DOHH2 (cell line): Measurements from ENCODE around the gene DOCK4.

Experiments used
- H3F3A ChIP-seq: fragments of 200-600 bp; sonication (generic), shearing (Covaris generic); 2 replicates; pipeline ENCODE4 v1.6.0; 2016; ENCODE audit warnings: antibody characterized with exemption, mild to moderate bottlenecking; ENCODE audit not compliant: control insufficient read depth, insufficient read depth
- H3K27ac ChIP-seq: fragments of 200-600 bp; sonication (generic); 2 replicates; pipeline ENCODE4 v1.5.1; 2014; ENCODE audit warnings: low read depth, mild to moderate bottlenecking, low read length, moderate library complexity
- H3K27me3 ChIP-seq: fragments of 200-600 bp; sonication (generic); 2 replicates; pipeline ENCODE4 v1.6.1; 2014; ENCODE audit warnings: mild to moderate bottlenecking, low read length, mixed read lengths; ENCODE audit not compliant: control insufficient read depth
- H3K36me3 ChIP-seq: fragments of 200-600 bp; sonication (generic); 2 replicates; pipeline ENCODE4 v1.6.1; 2014; ENCODE audit warnings: mild to moderate bottlenecking, low read length, moderate library complexity, mixed read lengths; ENCODE audit not compliant: control insufficient read depth
- H3K4me1 ChIP-seq: fragments of 200-600 bp; sonication (generic); 2 replicates; pipeline ENCODE4 v1.6.1; 2014; ENCODE audit warnings: mild to moderate bottlenecking, low read length, mixed read lengths; ENCODE audit not compliant: control insufficient read depth
- H3K4me2 ChIP-seq: fragments of 200-600 bp; sonication (generic); 2 replicates; pipeline ENCODE4 v1.6.0; 2014; ENCODE audit warnings: mild to moderate bottlenecking, low read length, moderate library complexity
- H3K4me3 ChIP-seq: fragments of 200-600 bp; sonication (generic); 2 replicates; pipeline ENCODE4 v1.5.1; 2014; ENCODE audit warnings: mild to moderate bottlenecking, low read length, mixed read lengths
- H3K79me2 ChIP-seq: fragments of 200-600 bp; sonication (generic); 2 replicates; pipeline ENCODE4 v1.6.1; 2014; ENCODE audit warnings: mild to moderate bottlenecking, low read length, mixed read lengths; ENCODE audit not compliant: control insufficient read depth
- H3K9me2 ChIP-seq: fragments of 200-600 bp; sonication (generic); replicated peaks from 2 replicates; pipeline ENCODE4 v1.6.1; 2014; ENCODE audit warnings: mild to moderate bottlenecking, low read length, mixed read lengths; ENCODE audit not compliant: control insufficient read depth
- H3K9me3 ChIP-seq: fragments of 200-600 bp; sonication (generic); 2 replicates; pipeline ENCODE4 v1.6.1; 2014; ENCODE audit warnings: antibody characterized with exemption, low read length, mixed read lengths; ENCODE audit not compliant: control insufficient read depth, insufficient read depth
- H4K20me1 ChIP-seq: fragments of 200-600 bp; sonication (generic); 2 replicates; pipeline ENCODE4 v1.6.0; 2014; ENCODE audit warnings: low read depth, mild to moderate bottlenecking, antibody characterized with exemption, low read length, moderate library complexity; ENCODE audit not compliant: control insufficient read depth, insufficient read depth
- EZH2phosphoT487 ChIP-seq: fragments of 200-600 bp; sonication (generic); IDR thresholded peaks from 2 replicates; pipeline ENCODE4 v1.6.1; 2017; ENCODE audit warnings: borderline replicate concordance, mild to moderate bottlenecking, antibody characterized with exemption, low read length, moderate library complexity, mixed read lengths
- TF ChIP-seq, protein P1 (sequence below): fragments of 200-600 bp; sonication (generic); IDR thresholded peaks from one replicate; pipeline ENCODE4 v1.5.1; 2014; ENCODE audit warnings: antibody characterized with exemption, mild to moderate bottlenecking, low read depth, low read length; ENCODE audit not compliant: poor library complexity, severe bottlenecking

Gene DOCK4

GRCh38 chr7:112188257-112188656, 17.9 kb downstream of the DOCK4 start:
- Histone ChIP-seq H3F3A (no peaks in the 10 kb centered on the region), H3K4me2 (no peak overlapping the region), H3K36me3 (no peaks in the 10 kb centered on the region), H4K20me1 (no peaks in the 10 kb centered on the region), H3K27ac (no peak overlapping the region), H3K4me3 (no peak overlapping the region), H3K79me2 (no peaks in the 10 kb centered on the region), H3K4me1 (no peaks in the 10 kb centered on the region), H3K9me2 (no peaks in the 10 kb centered on the region), H3K9me3 (no peaks in the 10 kb centered on the region), H3K27me3 (peaks cover 30% of the 10 kb centered on the region)
- TF ChIP-seq, protein P1, sequence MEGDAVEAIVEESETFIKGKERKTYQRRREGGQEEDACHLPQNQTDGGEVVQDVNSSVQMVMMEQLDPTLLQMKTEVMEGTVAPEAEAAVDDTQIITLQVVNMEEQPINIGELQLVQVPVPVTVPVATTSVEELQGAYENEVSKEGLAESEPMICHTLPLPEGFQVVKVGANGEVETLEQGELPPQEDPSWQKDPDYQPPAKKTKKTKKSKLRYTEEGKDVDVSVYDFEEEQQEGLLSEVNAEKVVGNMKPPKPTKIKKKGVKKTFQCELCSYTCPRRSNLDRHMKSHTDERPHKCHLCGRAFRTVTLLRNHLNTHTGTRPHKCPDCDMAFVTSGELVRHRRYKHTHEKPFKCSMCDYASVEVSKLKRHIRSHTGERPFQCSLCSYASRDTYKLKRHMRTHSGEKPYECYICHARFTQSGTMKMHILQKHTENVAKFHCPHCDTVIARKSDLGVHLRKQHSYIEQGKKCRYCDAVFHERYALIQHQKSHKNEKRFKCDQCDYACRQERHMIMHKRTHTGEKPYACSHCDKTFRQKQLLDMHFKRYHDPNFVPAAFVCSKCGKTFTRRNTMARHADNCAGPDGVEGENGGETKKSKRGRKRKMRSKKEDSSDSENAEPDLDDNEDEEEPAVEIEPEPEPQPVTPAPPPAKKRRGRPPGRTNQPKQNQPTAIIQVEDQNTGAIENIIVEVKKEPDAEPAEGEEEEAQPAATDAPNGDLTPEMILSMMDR, result no peak
- no peak for TF ChIP-seq EZH2phosphoT487

DNA sequence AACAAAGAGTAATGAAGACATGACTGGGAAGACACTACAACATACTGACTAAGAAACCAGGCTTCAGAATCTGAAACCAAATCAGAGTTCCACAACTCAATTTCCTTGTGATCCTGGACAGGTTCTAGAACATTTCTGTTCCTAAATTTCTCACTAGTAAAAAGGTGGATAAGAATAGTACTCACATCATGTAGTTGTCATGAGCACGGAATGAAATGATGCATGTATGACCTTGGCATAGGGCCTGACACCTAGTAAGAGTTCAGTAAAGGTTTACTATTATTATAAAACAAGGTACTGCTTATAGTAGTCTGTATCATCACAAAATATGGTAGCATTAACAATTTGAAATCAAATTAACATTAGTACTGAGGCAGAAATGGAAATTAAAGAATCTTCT, 19.9 kb downstream of the DOCK4 start:
- H3K9me3 ChIP-seq, result no peaks in the 10 kb centered on the region
- no peak overlapping the region for H3K4me3 ChIP-seq
- no peaks in the 10 kb centered on the region for H4K20me1 ChIP-seq
- H3K27ac ChIP-seq, result no peak overlapping the region
- no peaks in the 10 kb centered on the region for H3K36me3 ChIP-seq
- TF ChIP-seq, protein P1, result no peak
- no peak for TF ChIP-seq EZH2phosphoT487
- H3K4me1 ChIP-seq, result no peaks in the 10 kb centered on the region
- peaks cover 32% of the 10 kb centered on the region for H3K27me3 ChIP-seq
- H3K79me2 ChIP-seq, result no peaks in the 10 kb centered on the region
- H3K9me2 ChIP-seq, result no peaks in the 10 kb centered on the region
- no peak overlapping the region for H3K4me2 ChIP-seq
- no peaks in the 10 kb centered on the region for H3F3A ChIP-seq

DNA sequence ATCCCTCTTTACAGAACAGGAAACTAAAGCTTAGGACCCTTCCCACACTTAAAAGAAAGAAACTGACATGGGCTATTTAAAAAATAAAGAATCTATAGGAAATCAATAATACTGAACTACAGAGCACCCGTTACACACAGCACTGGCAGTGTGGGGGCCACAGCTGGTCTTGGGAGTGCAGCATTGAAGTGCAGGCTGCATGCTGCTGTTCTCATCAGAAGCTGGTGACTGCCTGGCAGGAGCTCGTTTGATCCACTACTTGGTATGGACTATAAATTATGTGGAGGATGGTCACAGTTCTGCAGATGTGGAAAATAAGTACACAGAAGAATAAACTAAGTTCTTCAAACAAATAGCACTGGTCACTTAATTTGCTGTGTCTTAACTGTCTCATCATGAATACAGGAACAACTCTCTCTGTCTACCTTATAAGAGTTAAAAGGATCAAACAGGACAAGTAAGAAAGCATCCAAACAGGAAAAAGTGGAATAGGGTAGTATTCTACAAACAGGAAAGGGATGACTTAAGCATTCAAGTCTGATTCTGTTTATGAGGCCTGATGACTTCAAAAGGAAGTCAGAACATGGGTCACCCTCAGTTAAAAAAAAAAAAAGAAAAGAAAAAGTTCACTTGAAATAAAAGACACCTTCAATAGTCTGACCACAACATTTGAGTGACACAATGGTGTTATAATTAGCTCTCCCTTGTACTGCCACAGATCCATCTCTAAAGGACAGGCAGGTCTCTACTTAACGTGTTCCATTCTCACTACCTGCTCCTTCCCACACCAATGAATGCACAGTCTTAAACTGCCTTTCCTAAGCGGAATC, 21.0 kb downstream of the DOCK4 start:
- no peaks in the 10 kb centered on the region for H3K9me2 ChIP-seq
- H3K4me2 ChIP-seq, result no peak overlapping the region
- no peaks in the 10 kb centered on the region for H3F3A ChIP-seq
- H3K36me3 ChIP-seq, result no peaks in the 10 kb centered on the region
- no peak overlapping the region for H3K27ac ChIP-seq
- H3K79me2 ChIP-seq, result no peaks in the 10 kb centered on the region
- H3K4me1 ChIP-seq, result no peaks in the 10 kb centered on the region
- no peaks in the 10 kb centered on the region for H4K20me1 ChIP-seq
- no peak for TF ChIP-seq EZH2phosphoT487
- TF ChIP-seq, protein P1, result no peak
- no peaks in the 10 kb centered on the region for H3K9me3 ChIP-seq
- peaks cover 39% of the 10 kb centered on the region for H3K27me3 ChIP-seq
- H3K4me3 ChIP-seq, result no peak overlapping the region
